ENCODE measurements around the gene WDFY2. TPM values are rescaled to one million over a fixed set of nuclear protein-coding genes. Genes with fewer than 3 reads are reported as not detected.
"Not testable (repeated sequence)": the region's sequence is repeated elsewhere in the genome, so short reads cannot be mapped to it uniquely, and the experiment has no call there.

Gene WDFY2
- total RNA-seq, 6 donors from 2014 or later = 13.4 to 34.0 (median 18.8) TPM

DNA sequence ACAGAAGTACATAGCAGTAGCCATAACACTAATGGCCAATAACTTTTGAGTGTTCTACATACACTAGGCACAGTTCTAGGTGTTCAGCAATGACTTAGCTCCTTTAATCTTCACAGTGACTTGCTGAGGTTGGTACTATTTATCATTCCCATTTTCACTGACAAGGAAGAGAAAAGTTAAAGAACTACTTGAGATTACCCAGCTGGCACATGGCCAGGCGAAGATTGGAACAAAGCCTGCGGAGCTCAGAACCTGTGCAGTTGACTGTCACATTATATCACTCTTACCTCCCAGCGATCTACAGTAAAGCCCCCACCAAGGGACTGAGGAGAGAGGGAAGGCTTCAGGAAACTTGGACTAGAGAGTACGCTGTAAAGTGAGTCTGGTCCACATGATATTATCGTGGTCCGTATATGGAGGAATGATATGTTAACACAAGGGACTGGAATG, 42.4 kb upstream of the WDFY2 start:
- no peak overlapping the region for H3K27ac ChIP-seq
- WGBS, 2 donors = 36 to 46% methylated on average over 6 of the region's 6 CpGs
- H3K27me3 ChIP-seq = no peaks in the 10 kb centered on the region
- peaks cover 0 to 7% (median 2%) of the 10 kb centered on the region in 4 donors for H3K4me1 ChIP-seq
- no peak for DNase-seq
- no peak overlapping the region for H3K4me3 ChIP-seq
- no peaks in the 10 kb centered on the region for H3K36me3 ChIP-seq
- no peak for TF ChIP-seq POLR2AphosphoS5 (IDR thresholded peaks at IDR 0.05)
- no peak for TF ChIP-seq POLR2A (IDR thresholded peaks at IDR 0.05)
- no peak for TF ChIP-seq EP300 (IDR thresholded peaks at IDR 0.05)
- no peak for TF ChIP-seq CTCF (IDR thresholded peaks at IDR 0.05)
- no peaks in the 10 kb centered on the region for H3K9me3 ChIP-seq
- ATAC-seq (ENCODE audit: low FRiP score in 2 of 2) = no peak

DNA sequence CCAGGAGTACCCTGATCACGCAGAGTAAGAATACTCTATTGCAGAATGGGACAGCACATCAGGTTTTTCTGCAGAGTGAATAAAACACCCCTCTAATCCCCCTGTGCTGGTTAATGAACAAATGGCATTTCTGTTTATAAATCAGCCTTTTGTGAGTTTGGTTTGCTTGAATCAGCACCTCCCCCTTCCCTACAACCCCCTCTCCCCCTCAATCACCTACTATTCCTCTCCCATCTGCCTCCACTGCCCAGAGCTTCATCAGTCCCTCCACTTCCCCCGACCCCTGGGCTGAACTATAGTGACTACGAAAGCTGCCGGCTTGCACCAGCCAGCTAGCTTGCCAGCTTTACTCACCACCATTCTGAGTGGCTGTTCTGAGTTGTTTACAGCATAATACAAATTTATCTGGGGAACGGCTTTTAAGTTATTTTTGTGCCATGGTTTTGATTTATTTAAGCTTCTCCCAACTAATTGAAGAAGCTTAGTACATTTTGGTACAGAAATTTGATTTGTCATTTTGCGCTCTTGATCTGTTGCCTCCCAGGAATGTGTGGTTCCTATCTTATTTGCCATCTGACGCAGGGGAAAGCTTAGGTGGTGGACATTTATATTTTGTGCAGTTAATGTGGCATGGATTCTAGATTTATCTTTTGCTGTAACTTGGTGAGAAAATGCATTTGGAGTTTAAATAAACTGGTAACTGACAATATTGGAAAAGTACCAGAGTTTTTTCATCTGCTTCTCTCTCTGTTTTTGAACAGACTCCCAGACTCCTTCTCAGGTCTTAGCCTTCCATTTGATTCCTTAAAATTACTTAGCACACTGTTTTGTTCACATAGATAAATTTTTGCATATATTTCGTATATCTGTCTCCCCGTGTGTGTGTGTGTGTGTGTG, 41.7 kb upstream of the WDFY2 start:
- peaks cover 0 to 7% (median 2%) of the 10 kb centered on the region in 4 donors for H3K4me1 ChIP-seq
- no peak for DNase-seq
- no peak for ATAC-seq (ENCODE audit: low FRiP score in 2 of 2)
- 48 to 50% methylated on average over 9 of the region's 9 CpGs for WGBS, 2 donors
- no peak for TF ChIP-seq EP300 (IDR thresholded peaks at IDR 0.05)
- TF ChIP-seq POLR2A (IDR thresholded peaks at IDR 0.05) = no peak
- TF ChIP-seq POLR2AphosphoS5 (IDR thresholded peaks at IDR 0.05) = no peak
- TF ChIP-seq CTCF (IDR thresholded peaks at IDR 0.05) = no peak
- H3K27ac ChIP-seq = no peak overlapping the region
- no peak overlapping the region for H3K4me3 ChIP-seq
- no peaks in the 10 kb centered on the region for H3K9me3 ChIP-seq
- H3K36me3 ChIP-seq = no peaks in the 10 kb centered on the region
- no peaks in the 10 kb centered on the region for H3K27me3 ChIP-seq

GRCh38 chr13:51545446-51545845, 38.8 kb upstream of the WDFY2 start:
- not testable (repeated sequence) for H3K27me3 ChIP-seq; H3K9me3 ChIP-seq; H3K27ac ChIP-seq; ATAC-seq (ENCODE audit: low FRiP score in 2 of 2); H3K36me3 ChIP-seq; H3K4me3 ChIP-seq; DNase-seq
- H3K4me1 ChIP-seq = peaks cover 0 to 13% (median 5%) of the 10 kb centered on the region in 4 donors
- 82 to 90% methylated on average over 3 of the region's 3 CpGs for WGBS, 2 donors

- Histone ChIP-seq H3K36me3 (no peaks in the 10 kb centered on the region), H3K9me3 (no peaks in the 10 kb centered on the region), H3K4me1 (peaks cover 0 to 6% (median 2%) of the 10 kb centered on the region in 4 donors), H3K27me3 (no peaks in the 10 kb centered on the region), H3K4me3 (no peak overlapping the region), H3K27ac (no peak overlapping the region)
- ATAC-seq (ENCODE audit: low FRiP score in 2 of 2) (no peak), DNase-seq (no peak)
- WGBS, 2 donors = 86% methylated on average over 6 of the region's 6 CpGs
- no peak for TF ChIP-seq EP300 (IDR thresholded peaks at IDR 0.05)
- TF ChIP-seq POLR2A (IDR thresholded peaks at IDR 0.05) = no peak
- no peak for TF ChIP-seq POLR2AphosphoS5 (IDR thresholded peaks at IDR 0.05)
- no peak for TF ChIP-seq CTCF (IDR thresholded peaks at IDR 0.05)
Observed at GRCh38 chr13:51547425-51548176, 36.7 kb upstream of the WDFY2 start.

- TF ChIP-seq EP300 (IDR thresholded peaks at IDR 0.05) (no peak), CTCF (IDR thresholded peaks at IDR 0.05) (no peak), POLR2AphosphoS5 (IDR thresholded peaks at IDR 0.05) (no peak), POLR2A (IDR thresholded peaks at IDR 0.05) (no peak)
- Histone ChIP-seq H3K4me1 (peaks cover 0 to 6% (median 2%) of the 10 kb centered on the region in 4 donors), H3K36me3 (no peaks in the 10 kb centered on the region), H3K9me3 (no peaks in the 10 kb centered on the region), H3K4me3 (no peak overlapping the region), H3K27me3 (no peaks in the 10 kb centered on the region), H3K27ac (no peak overlapping the region)
- ATAC-seq (ENCODE audit: low FRiP score in 2 of 2) (peak; percentile 69 to 72), DNase-seq (peak in 1 of 2 donors; percentile 65)
- WGBS, 2 donors = 45 to 75% methylated on average over 3 of the region's 3 CpGs
Observed at GRCh38 chr13:51549050-51549449, 35.2 kb upstream of the WDFY2 start.

Measured in upper lobe of left lung (tissue), 6 donors.